OCI-LY3 (cell line): Measurements from ENCODE around the gene CIITA.
A peak's percentile ranks its signal among the peaks of the same experiment; 100 is the strongest.

Experiments used
- H2AFZ ChIP-seq: fragments of 200-600, 300-600 bp; shearing (Covaris generic); 2 replicates; pipeline ENCODE4 v1.6.0; 2014; ENCODE audit warnings: antibody characterized with exemption, low read depth, low read length
- H3K27ac ChIP-seq: fragments of 200-600, 300-600 bp; sonication (generic); 2 replicates; pipeline ENCODE4 v1.5.1; 2014; ENCODE audit warnings: mild to moderate bottlenecking, low read length, moderate library complexity, mixed read lengths
- H3K27me3 ChIP-seq: fragments of 200-600, 300-600 bp; sonication (generic); 2 replicates; pipeline ENCODE4 v1.6.1; 2014; ENCODE audit warnings: low read depth, low read length, mixed read lengths
- H3K36me3 ChIP-seq: fragments of 200-600, 300-600 bp; sonication (generic); replicated peaks from 2 replicates; pipeline ENCODE3; 2014; ENCODE audit warnings: low read depth, low read length, mixed read lengths
- H3K4me1 ChIP-seq: fragments of 300-600, 200-600 bp; sonication (generic); 2 replicates; pipeline ENCODE4 v1.6.1; 2014; ENCODE audit warnings: low read length, mixed read lengths
- H3K4me2 ChIP-seq: fragments of 200-600, 300-600 bp; sonication (generic); 2 replicates; pipeline ENCODE4 v1.6.1; 2014; ENCODE audit warnings: low read length, mixed read lengths
- H3K4me3 ChIP-seq: fragments of 300-600, 200-600 bp; sonication (generic); 2 replicates; pipeline ENCODE4 v1.5.1; 2014; ENCODE audit warnings: antibody characterized with exemption, mild to moderate bottlenecking, low read length, moderate library complexity
- H3K79me2 ChIP-seq: fragments of 300-600, 200-600 bp; shearing (Covaris generic); 2 replicates; pipeline ENCODE4 v1.6.1; 2014; ENCODE audit warnings: mild to moderate bottlenecking, low read length, mixed read lengths
- H3K9ac ChIP-seq: fragments of 300-600, 200-600 bp; shearing (Covaris generic); 2 replicates; pipeline ENCODE4 v1.6.0; 2014; ENCODE audit warnings: mild to moderate bottlenecking, low read length, moderate library complexity
- H3K9me3 ChIP-seq: fragments of 200-600, 300-600 bp; shearing (Covaris generic); 2 replicates; pipeline ENCODE4 v1.6.1; 2014; ENCODE audit warnings: low read length, mixed read lengths; ENCODE audit not compliant: insufficient read depth
- H4K20me1 ChIP-seq: fragments of 200-600, 300-600 bp; sonication (generic); 2 replicates; pipeline ENCODE4 v1.6.1; 2016; ENCODE audit warnings: low read length, mixed read lengths; ENCODE audit not compliant: insufficient read depth
- CTCF ChIP-seq: fragments of 200-600, 300-600 bp; sonication (generic); IDR thresholded peaks from 2 replicates; pipeline ENCODE4 v1.5.1; 2014; ENCODE audit warnings: antibody characterized with exemption, low read length, low read depth
- EZH2phosphoT487 ChIP-seq: fragments of 200-600 bp; shearing (Covaris generic); IDR thresholded peaks from 2 replicates; pipeline ENCODE4 v1.6.1; 2018; ENCODE audit warnings: antibody characterized with exemption, mixed run types, low read depth

The CIITA gene

GRCh38 chr16:10938796-10939648 is 62.0 kb downstream of the CIITA start:
- no peak overlapping the region for H2AFZ ChIP-seq
- peaks cover 33% of the 10 kb centered on the region for H3K79me2 ChIP-seq
- H3K4me3 ChIP-seq = no peak overlapping the region
- TF ChIP-seq CTCF (no peak), EZH2phosphoT487 (no peak)
- H3K4me1 ChIP-seq = peaks cover 35% of the 10 kb centered on the region
- H3K27ac ChIP-seq = no peak overlapping the region
- no peaks in the 10 kb centered on the region for H3K27me3 ChIP-seq
- H3K36me3 ChIP-seq = peaks cover 30% of the 10 kb centered on the region
- no peaks in the 10 kb centered on the region for H3K9me3 ChIP-seq
- peaks cover 32% of the 10 kb centered on the region for H4K20me1 ChIP-seq
- H3K9ac ChIP-seq = no peak overlapping the region
- H3K4me2 ChIP-seq = no peak overlapping the region

- Histone ChIP-seq H2AFZ (no peak overlapping the region), H3K27ac (no peak overlapping the region), H4K20me1 (peaks cover 30% of the 10 kb centered on the region), H3K4me3 (no peak overlapping the region; the same call in 1 of the 2 replicates), H3K27me3 (no peaks in the 10 kb centered on the region), H3K9ac (no peak overlapping the region), H3K4me1 (peaks cover 35% of the 10 kb centered on the region), H3K79me2 (peaks cover 33% of the 10 kb centered on the region), H3K9me3 (no peaks in the 10 kb centered on the region), H3K4me2 (peak overlapping the region; percentile 99), H3K36me3 (peaks cover 30% of the 10 kb centered on the region)
- no peak for TF ChIP-seq CTCF
- TF ChIP-seq EZH2phosphoT487 = no peak
Observed at GRCh38 chr16:10939649-10940234, 62.7 kb downstream of the CIITA start.

GRCh38 chr16:10940501-10941079 is 63.6 kb downstream of the CIITA start:
- H3K79me2 ChIP-seq = peaks cover 39% of the 10 kb centered on the region
- H3K4me2 ChIP-seq = peak overlapping the region; percentile 99
- H3K27me3 ChIP-seq = no peaks in the 10 kb centered on the region
- H3K36me3 ChIP-seq = peaks cover 28% of the 10 kb centered on the region
- H4K20me1 ChIP-seq = peaks cover 27% of the 10 kb centered on the region
- no peak for TF ChIP-seq EZH2phosphoT487
- TF ChIP-seq CTCF = no peak
- peak overlapping the region; percentile 78 for H3K4me3 ChIP-seq
- no peak overlapping the region for H3K27ac ChIP-seq
- H3K4me1 ChIP-seq = peaks cover 40% of the 10 kb centered on the region
- H2AFZ ChIP-seq = no peak overlapping the region
- no peaks in the 10 kb centered on the region for H3K9me3 ChIP-seq
- H3K9ac ChIP-seq = peak overlapping the region; percentile 76
